MCF 10A (cell line): ENCODE measurements around the gene MAD1L1. TPM values are rescaled to one million over a fixed set of nuclear protein-coding genes. Genes with fewer than 3 reads are reported as not detected.

Source experiments
- BruUV-seq: library from RNA; stranded (reverse); fragments of 400-500 nt; replicated peaks from 2 replicates; lab custom pipeline; 2021; lab: Mats Ljungman, UMichigan
- CTCF ChIA-PET: fragments of 300-600 bp; sonication (Branson Sonifier 250); formaldehyde crosslinking; extraction: SDS; loops from one replicate; lab custom pipeline; 2021; ENCODE audit warnings: antibody characterized with exemption, inconsistent platforms; lab: Yijun Ruan, JAX
- POLR2A ChIA-PET: fragments of 300-600, 350-650 bp; sonication (Branson Sonifier 250); formaldehyde crosslinking; extraction: SDS; loops from one replicate; lab custom pipeline; 2020; ENCODE audit warnings: antibody characterized with exemption, inconsistent platforms; lab: Yijun Ruan, JAX
- DNase-seq: peaks from one replicate; pipeline ENCODE4 v3.0.0-alpha.2; 2018; ENCODE audit not compliant: unreplicated experiment
- H3K27ac Mint-ChIP-seq: one replicate; pipeline ENCODE4 v1.8.0; 2022; ENCODE audit warnings: mild to moderate bottlenecking, low read depth, mixed read lengths; ENCODE audit not compliant: unreplicated experiment
- H3K27me3 Mint-ChIP-seq: one replicate; pipeline ENCODE4 v1.8.0; 2022; ENCODE audit warnings: mixed read lengths; ENCODE audit not compliant: insufficient read depth, unreplicated experiment
- H3K36me3 Mint-ChIP-seq: one replicate; pipeline ENCODE4 v1.8.0; 2022; ENCODE audit warnings: mild to moderate bottlenecking, moderate library complexity, mixed read lengths; ENCODE audit not compliant: insufficient read depth, unreplicated experiment
- H3K4me1 Mint-ChIP-seq: one replicate; pipeline ENCODE4 v1.8.0; 2022; ENCODE audit warnings: mixed read lengths; ENCODE audit not compliant: insufficient read depth, unreplicated experiment
- H3K4me3 Mint-ChIP-seq: one replicate; pipeline ENCODE4 v1.8.0; 2022; ENCODE audit warnings: mild to moderate bottlenecking, moderate library complexity, mixed read lengths; ENCODE audit not compliant: unreplicated experiment
- H3K9me3 Mint-ChIP-seq: one replicate; pipeline ENCODE4 v1.8.0; 2022; ENCODE audit warnings: mixed read lengths; ENCODE audit not compliant: unreplicated experiment
- intact Hi-C: fragments of 100-400 bp; cut with micrococcal nuclease; formaldehyde crosslinking; loops from 2 replicates; pipeline ENCODE4 v1.14.1; 2022
- total RNA-seq: library from RNA; stranded (reverse); gene quantifications from 2 replicates; pipeline ENCODE4 v1.2.3, GENCODE V29; 2022
- TF ChIP-seq, protein P1 (sequence below): fragments of 200-600 bp; IDR thresholded peaks from one replicate; pipeline ENCODE4 v1.8.0; 2022; ENCODE audit warnings: antibody characterized with exemption, mild to moderate bottlenecking; ENCODE audit not compliant: unreplicated experiment

MAD1L1 gene
- total RNA-seq, 1 experiment from 2014 or later, result 25.2 TPM

- no peaks in the 10 kb centered on the region for H3K27me3 Mint-ChIP-seq
- H3K4me1 Mint-ChIP-seq, result no peaks in the 10 kb centered on the region
- no peak for DNase-seq
- H3K27ac Mint-ChIP-seq, result no peak overlapping the region
- H3K36me3 Mint-ChIP-seq, result no peaks in the 10 kb centered on the region
- intact Hi-C loops, result no loop called here
- CTCF ChIA-PET, result interaction anchor here (0.6 kb wide), 1 partner anchor 393 kb away, joined by 5 read pairs; no protein-coding TSS in a partner anchor
- no peak overlapping the region for H3K4me3 Mint-ChIP-seq
- TF ChIP-seq, protein P1, sequence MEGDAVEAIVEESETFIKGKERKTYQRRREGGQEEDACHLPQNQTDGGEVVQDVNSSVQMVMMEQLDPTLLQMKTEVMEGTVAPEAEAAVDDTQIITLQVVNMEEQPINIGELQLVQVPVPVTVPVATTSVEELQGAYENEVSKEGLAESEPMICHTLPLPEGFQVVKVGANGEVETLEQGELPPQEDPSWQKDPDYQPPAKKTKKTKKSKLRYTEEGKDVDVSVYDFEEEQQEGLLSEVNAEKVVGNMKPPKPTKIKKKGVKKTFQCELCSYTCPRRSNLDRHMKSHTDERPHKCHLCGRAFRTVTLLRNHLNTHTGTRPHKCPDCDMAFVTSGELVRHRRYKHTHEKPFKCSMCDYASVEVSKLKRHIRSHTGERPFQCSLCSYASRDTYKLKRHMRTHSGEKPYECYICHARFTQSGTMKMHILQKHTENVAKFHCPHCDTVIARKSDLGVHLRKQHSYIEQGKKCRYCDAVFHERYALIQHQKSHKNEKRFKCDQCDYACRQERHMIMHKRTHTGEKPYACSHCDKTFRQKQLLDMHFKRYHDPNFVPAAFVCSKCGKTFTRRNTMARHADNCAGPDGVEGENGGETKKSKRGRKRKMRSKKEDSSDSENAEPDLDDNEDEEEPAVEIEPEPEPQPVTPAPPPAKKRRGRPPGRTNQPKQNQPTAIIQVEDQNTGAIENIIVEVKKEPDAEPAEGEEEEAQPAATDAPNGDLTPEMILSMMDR, result no peak
- BruUV-seq, result no TSS peak
- no peaks in the 10 kb centered on the region for H3K9me3 Mint-ChIP-seq
- POLR2A ChIA-PET, result no interaction called here
These were observed 365.1 kb downstream of the MAD1L1 start for GRCh38 chr7:1867370-1868260.

- ChIA-PET POLR2A (no interaction called here), CTCF (no interaction called here)
- no peak for DNase-seq
- Mint-ChIP-seq H3K4me3 (no peak overlapping the region), H3K36me3 (no peaks in the 10 kb centered on the region), H3K4me1 (no peaks in the 10 kb centered on the region), H3K27me3 (no peaks in the 10 kb centered on the region), H3K27ac (no peak overlapping the region), H3K9me3 (no peaks in the 10 kb centered on the region)
- BruUV-seq, result no TSS peak
- intact Hi-C loops, result no loop called here
- TF ChIP-seq, protein P1, result no peak
These were observed 366.1 kb downstream of the MAD1L1 start for GRCh38 chr7:1866601-1867000.

- ChIA-PET CTCF (no interaction called here), POLR2A (no interaction called here)
- intact Hi-C loops, result no loop called here
- BruUV-seq, result no TSS peak
- Mint-ChIP-seq H3K4me3 (no peak overlapping the region), H3K9me3 (no peaks in the 10 kb centered on the region), H3K4me1 (no peaks in the 10 kb centered on the region), H3K36me3 (no peaks in the 10 kb centered on the region), H3K27ac (no peak overlapping the region), H3K27me3 (no peaks in the 10 kb centered on the region)
- TF ChIP-seq, protein P1, result no peak
- DNase-seq, result no peak
These were observed 367.0 kb downstream of the MAD1L1 start for GRCh38 chr7:1865571-1866255.

DNA sequence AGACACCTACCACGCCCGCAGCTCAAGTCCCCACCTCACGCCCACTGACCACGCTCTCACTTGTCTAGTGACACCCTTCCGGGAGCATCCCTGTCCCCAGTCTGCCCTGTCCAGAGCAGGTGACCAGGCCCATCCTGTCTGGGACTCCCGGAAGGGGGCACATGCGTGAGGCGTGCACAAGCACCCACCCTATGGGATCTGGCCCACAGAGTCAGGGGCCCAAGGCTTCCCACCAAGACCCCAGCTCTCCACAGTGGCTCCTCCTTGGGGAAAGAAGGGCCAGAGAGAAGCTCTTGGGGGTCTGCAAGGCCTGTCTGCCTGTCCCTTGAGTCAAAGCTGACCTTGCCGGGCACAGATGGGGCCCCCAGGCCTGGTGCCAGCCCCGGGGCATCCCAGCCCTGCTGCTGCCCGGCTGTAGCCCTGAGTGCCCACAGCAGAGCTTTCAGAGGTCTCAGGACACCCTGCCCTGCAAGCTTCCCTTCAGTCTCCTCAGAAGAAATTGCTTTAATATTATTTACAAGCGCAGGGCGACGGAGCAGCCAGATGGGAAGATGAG is 367.7 kb downstream of the MAD1L1 start:
- H3K27ac Mint-ChIP-seq, result no peak overlapping the region

More for the DNA sequence above, 367.7 kb downstream of the MAD1L1 start:
- intact Hi-C loops, result no loop called here
- TF ChIP-seq, protein P1, result no peak
- ChIA-PET CTCF (no interaction called here), POLR2A (no interaction called here)
- BruUV-seq, result no TSS peak
- H3K4me3 Mint-ChIP-seq, result no peak overlapping the region
- H3K4me1 Mint-ChIP-seq, result no peaks in the 10 kb centered on the region
- H3K27me3 Mint-ChIP-seq, result no peaks in the 10 kb centered on the region
- H3K9me3 Mint-ChIP-seq, result no peaks in the 10 kb centered on the region
- no peaks in the 10 kb centered on the region for H3K36me3 Mint-ChIP-seq
- no peak for DNase-seq
